ENCODE results near the gene DENND6A.

Gene DENND6A

DNA sequence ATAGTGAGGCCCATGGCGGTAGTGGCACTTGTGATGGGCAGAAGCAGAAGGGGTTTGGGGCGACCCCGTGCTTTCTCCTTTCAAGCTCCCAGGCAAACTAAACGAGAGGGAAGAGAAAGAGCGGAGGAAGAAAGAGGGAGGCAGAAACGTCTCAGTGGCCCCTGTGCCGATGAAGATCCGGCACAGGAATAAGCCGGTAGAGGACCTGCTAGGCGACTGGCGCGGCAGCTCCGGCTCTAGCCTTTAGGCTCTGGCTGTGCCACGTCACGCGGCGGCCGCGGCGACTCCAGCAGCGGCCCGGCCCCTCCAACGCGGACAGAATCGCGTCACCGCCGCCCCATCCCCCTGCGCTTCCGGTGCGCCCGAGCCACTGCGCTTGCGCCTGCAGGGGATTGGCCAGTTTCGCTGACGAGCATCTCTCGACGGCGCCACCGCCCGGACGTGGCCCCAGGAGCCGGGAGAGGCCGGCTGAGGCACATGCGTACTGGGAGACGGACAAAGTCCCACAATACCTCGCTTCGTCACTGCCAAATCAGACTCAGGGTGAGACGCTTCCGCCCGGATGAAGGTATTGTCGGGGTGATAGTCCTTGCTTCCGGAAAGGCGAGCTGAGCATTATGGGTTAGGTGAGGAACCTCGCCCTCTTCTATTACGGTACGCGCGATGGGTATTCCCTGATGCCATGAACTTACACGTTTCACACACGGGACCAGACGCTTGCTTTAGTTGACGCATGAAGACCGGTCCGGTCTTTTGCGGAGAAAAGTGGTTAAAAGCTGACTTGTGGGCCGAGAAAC lies 95.6 kb downstream of the DENND6A start, which contains the start of gene ARF4 (continued):
- TF ChIP-seq ZNF37A (tag by site-specific recombination; IDR thresholded peaks at IDR 0.05) (no peak), ZIC2 (tag by site-specific recombination; IDR thresholded peaks at IDR 0.05) (peak; percentile 22; the same call in 1 of the 2 replicates), GLIS1 (tag by site-specific recombination; IDR thresholded peaks at IDR 0.05) (peak; percentile 71), OSR2 (tag by site-specific recombination; IDR thresholded peaks at IDR 0.05) (no peak), HOXD13 (CRISPR knock-in tag; IDR thresholded peaks at IDR 0.05; ENCODE audit: borderline replicate concordance) (no peak), ZNF510 (tag by site-specific recombination; IDR thresholded peaks at IDR 0.05; ENCODE audit: insufficient replicate concordance) (no peak), BCL11A (tag by site-specific recombination; IDR thresholded peaks at IDR 0.05; ENCODE audit: low read depth) (peak; percentile 43; the same call in 1 of the 2 replicates), ZFP3 (tag by site-specific recombination; IDR thresholded peaks at IDR 0.05; ENCODE audit: low read depth) (no peak), ZNF654 (tag by site-specific recombination; IDR thresholded peaks at IDR 0.05; ENCODE audit: low read depth) (no peak), FEZF1 (tag by site-specific recombination; IDR thresholded peaks at IDR 0.05) (no peak), IKZF3 (tag by site-specific recombination; IDR thresholded peaks at IDR 0.05) (no peak), KLF1 (tag by site-specific recombination; IDR thresholded peaks at IDR 0.05) (no peak), ZNF48 (tag by site-specific recombination; IDR thresholded peaks at IDR 0.05) (no peak), ZNF791 (tag by site-specific recombination; IDR thresholded peaks at IDR 0.05) (no peak), ZNF670 (tag by site-specific recombination; IDR thresholded peaks at IDR 0.05; ENCODE audit: low read depth) (no peak), ZFP69B (tag by site-specific recombination; IDR thresholded peaks at IDR 0.05) (0 out of 2 replicates have a peak, but pooled peaks have one; percentile 7), MYNN (tag by site-specific recombination; IDR thresholded peaks at IDR 0.05; ENCODE audit: borderline replicate concordance) (no peak), ZNF501 (tag by site-specific recombination; IDR thresholded peaks at IDR 0.05) (peak; percentile 48; the same call in 1 of the 2 replicates), ZNF214 (tag by site-specific recombination; IDR thresholded peaks at IDR 0.05; ENCODE audit: borderline replicate concordance) (no peak), ZNF311 (tag by site-specific recombination; IDR thresholded peaks at IDR 0.05; ENCODE audit: borderline replicate concordance) (no peak), ZNF184 (tag by site-specific recombination; IDR thresholded peaks at IDR 0.05) (no peak), ZFHX2 (tag by site-specific recombination; conservative IDR thresholded peaks at IDR 0.05) (0 out of 2 replicates have a peak, but pooled peaks have one; percentile 6), ZNF785 (tag by site-specific recombination; IDR thresholded peaks at IDR 0.05) (no peak), ZNF335 (tag by site-specific recombination; conservative IDR thresholded peaks at IDR 0.05) (peak; percentile 94), PRDM1 (tag by site-specific recombination; IDR thresholded peaks at IDR 0.05) (no peak), ZNF626 (tag by site-specific recombination; IDR thresholded peaks at IDR 0.05) (no peak)
- TF ChIP-seq, protein P1, sequence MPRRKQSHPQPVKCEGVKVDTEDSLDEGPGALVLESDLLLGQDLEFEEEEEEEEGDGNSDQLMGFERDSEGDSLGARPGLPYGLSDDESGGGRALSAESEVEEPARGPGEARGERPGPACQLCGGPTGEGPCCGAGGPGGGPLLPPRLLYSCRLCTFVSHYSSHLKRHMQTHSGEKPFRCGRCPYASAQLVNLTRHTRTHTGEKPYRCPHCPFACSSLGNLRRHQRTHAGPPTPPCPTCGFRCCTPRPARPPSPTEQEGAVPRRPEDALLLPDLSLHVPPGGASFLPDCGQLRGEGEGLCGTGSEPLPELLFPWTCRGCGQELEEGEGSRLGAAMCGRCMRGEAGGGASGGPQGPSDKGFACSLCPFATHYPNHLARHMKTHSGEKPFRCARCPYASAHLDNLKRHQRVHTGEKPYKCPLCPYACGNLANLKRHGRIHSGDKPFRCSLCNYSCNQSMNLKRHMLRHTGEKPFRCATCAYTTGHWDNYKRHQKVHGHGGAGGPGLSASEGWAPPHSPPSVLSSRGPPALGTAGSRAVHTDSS (tag by site-specific recombination; IDR thresholded peaks at IDR 0.05), result no peak
- TF ChIP-seq, protein P2, sequence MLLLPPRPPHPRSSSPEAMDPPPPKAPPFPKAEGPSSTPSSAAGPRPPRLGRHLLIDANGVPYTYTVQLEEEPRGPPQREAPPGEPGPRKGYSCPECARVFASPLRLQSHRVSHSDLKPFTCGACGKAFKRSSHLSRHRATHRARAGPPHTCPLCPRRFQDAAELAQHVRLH (tag by site-specific recombination; IDR thresholded peaks at IDR 0.05), result peak; percentile 97
- TF ChIP-seq, protein P3, sequence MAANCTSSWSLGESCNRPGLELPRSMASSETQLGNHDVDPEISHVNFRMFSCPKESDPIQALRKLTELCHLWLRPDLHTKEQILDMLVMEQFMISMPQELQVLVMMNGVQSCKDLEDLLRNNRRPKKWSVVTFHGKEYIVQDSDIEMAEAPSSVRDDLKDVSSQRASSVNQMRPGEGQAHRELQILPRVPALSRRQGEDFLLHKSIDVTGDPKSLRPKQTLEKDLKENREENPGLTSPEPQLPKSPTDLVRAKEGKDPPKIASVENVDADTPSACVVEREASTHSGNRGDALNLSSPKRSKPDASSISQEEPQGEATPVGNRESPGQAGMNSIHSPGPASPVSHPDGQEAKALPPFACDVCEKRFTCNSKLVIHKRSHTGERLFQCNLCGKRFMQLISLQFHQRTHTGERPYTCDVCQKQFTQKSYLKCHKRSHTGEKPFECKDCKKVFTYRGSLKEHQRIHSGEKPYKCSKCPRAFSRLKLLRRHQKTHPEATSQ (tag by site-specific recombination; IDR thresholded peaks at IDR 0.05), result 0 out of 2 replicates have a peak, but pooled peaks have one; percentile 36
- TF ChIP-seq, protein P4, sequence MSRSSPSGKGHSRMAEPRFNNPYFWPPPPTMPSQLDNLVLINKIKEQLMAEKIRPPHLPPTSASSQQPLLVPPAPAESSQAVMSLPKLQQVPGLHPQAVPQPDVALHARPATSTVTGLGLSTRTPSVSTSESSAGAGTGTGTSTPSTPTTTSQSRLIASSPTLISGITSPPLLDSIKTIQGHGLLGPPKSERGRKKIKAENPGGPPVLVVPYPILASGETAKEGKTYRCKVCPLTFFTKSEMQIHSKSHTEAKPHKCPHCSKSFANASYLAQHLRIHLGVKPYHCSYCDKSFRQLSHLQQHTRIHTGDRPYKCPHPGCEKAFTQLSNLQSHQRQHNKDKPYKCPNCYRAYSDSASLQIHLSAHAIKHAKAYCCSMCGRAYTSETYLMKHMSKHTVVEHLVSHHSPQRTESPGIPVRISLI (tag by site-specific recombination; IDR thresholded peaks at IDR 0.05), result no peak
- TF ChIP-seq, protein P5, sequence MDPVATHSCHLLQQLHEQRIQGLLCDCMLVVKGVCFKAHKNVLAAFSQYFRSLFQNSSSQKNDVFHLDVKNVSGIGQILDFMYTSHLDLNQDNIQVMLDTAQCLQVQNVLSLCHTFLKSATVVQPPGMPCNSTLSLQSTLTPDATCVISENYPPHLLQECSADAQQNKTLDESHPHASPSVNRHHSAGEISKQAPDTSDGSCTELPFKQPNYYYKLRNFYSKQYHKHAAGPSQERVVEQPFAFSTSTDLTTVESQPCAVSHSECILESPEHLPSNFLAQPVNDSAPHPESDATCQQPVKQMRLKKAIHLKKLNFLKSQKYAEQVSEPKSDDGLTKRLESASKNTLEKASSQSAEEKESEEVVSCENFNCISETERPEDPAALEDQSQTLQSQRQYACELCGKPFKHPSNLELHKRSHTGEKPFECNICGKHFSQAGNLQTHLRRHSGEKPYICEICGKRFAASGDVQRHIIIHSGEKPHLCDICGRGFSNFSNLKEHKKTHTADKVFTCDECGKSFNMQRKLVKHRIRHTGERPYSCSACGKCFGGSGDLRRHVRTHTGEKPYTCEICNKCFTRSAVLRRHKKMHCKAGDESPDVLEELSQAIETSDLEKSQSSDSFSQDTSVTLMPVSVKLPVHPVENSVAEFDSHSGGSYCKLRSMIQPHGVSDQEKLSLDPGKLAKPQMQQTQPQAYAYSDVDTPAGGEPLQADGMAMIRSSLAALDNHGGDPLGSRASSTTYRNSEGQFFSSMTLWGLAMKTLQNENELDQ (tag by site-specific recombination; IDR thresholded peaks at IDR 0.05; ENCODE audit: low read depth), result no peak
- TF ChIP-seq, protein P6, sequence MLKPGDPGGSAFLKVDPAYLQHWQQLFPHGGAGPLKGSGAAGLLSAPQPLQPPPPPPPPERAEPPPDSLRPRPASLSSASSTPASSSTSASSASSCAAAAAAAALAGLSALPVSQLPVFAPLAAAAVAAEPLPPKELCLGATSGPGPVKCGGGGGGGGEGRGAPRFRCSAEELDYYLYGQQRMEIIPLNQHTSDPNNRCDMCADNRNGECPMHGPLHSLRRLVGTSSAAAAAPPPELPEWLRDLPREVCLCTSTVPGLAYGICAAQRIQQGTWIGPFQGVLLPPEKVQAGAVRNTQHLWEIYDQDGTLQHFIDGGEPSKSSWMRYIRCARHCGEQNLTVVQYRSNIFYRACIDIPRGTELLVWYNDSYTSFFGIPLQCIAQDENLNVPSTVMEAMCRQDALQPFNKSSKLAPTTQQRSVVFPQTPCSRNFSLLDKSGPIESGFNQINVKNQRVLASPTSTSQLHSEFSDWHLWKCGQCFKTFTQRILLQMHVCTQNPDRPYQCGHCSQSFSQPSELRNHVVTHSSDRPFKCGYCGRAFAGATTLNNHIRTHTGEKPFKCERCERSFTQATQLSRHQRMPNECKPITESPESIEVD (tag by site-specific recombination; IDR thresholded peaks at IDR 0.05), result no peak
